NCI-H1417 treated with DMSO at 0.1 percent for 48 hours (cell line): Measurements from ENCODE around the gene TSPAN14.
"Not testable (repeated sequence)": the region's sequence is repeated elsewhere in the genome, so short reads cannot be mapped to it uniquely, and the experiment has no call there.

Experiments
- DNase-seq: peaks from one replicate; lab custom pipeline; 2025; lab: John Stamatoyannopoulos, UW

TSPAN14 gene, protein sequence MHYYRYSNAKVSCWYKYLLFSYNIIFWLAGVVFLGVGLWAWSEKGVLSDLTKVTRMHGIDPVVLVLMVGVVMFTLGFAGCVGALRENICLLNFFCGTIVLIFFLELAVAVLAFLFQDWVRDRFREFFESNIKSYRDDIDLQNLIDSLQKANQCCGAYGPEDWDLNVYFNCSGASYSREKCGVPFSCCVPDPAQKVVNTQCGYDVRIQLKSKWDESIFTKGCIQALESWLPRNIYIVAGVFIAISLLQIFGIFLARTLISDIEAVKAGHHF

DNA sequence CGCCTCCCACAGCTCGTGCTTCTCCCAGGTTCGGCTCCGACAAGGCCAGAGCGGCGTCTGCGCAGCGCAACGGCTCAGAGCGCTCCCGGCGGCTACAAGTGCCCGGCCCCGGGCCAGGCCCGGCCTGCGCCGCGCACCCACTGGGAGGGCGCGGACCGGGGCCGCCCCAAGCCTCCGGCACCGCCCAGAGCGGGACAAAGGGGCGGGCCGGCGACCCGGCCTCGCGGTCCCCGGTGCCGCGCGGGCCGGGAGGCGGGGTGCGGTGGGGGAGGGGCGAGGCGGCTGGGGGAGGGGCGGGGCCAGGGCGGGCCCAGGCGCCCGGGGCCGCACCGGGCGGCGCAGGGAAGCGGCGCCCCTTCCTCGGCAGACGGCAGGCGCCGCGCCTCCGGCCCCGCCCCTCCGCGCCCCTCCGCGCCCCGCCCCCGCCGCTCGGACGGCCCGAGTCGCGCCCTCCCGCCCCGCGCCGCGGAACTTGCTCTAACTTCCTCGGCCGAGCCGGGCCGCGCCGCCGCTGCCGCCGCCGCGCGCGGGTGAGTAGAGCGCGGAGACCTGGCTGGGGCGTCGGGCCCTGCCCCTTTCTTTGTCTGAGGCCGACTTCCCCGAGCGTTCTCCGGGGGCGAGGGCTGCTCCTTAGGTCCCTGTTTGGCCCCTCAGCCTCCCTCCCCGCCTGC is at the start of gene TSPAN14:
TSS of gene TSPAN14 (plus strand) at position 469 of the 671 bp plus-strand sequence. CDS start 34,924 bp downstream, outside the sequence.
- DNase-seq: no peak

DNA sequence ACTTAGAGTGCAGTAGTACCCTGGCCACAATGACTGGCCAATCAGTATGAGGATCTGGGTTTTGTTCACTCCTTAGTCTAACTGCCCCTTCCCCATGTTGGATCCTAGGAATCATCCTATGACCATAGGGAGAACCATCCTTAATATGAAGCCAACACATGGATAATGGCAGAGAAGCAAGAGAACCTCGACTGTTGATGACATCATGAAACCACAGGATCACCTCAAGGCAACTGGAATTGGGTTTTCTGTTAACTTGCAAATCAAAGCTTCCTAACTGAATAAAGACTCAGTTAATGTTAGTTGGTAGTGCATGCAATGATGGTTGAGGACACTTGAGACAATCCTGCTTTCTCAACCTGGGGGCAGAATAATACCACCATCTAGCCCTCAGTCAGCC is 49.1 kb upstream of the TSPAN14 start:
- DNase-seq: no peak

DNA sequence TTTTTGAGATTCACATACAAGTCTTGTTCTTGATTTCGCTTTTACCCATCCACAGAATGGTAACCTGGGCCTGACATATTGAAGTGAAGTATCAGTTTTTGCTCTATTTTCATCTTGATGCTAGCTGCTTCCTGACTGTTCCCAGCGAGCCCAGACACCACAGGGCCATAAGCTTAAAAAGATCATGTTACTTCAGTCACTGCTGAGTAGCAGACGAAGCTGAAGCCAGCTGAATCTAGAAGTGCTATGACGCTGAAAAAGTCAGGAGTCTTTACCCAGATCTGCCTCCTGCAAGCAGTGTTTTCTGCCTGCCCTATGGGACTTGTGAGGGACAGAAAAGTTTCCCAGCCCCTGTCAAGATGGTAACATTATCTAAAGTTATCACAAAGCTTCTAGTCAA is 48.5 kb upstream of the TSPAN14 start:
- DNase-seq: no peak

DNA sequence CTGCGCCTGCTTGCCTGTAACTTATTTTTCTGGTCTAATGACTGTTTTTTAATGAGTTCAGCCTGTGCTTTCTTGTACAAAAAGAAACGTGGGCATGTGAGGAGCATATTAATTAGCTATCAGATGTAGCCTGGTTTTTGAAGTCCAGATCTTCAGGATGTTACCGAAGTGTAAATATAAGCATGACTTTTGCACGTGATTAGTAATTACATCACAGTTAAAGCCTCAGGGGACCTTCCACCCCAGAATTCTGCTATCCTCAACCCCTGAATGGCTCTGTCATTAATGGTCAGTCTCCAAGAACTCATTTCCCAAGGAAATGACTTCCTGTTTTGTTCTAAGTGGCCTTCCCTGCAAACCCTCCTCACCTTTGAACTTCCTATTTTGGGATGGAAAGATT is 47.9 kb upstream of the TSPAN14 start:
- DNase-seq: no peak

DNA sequence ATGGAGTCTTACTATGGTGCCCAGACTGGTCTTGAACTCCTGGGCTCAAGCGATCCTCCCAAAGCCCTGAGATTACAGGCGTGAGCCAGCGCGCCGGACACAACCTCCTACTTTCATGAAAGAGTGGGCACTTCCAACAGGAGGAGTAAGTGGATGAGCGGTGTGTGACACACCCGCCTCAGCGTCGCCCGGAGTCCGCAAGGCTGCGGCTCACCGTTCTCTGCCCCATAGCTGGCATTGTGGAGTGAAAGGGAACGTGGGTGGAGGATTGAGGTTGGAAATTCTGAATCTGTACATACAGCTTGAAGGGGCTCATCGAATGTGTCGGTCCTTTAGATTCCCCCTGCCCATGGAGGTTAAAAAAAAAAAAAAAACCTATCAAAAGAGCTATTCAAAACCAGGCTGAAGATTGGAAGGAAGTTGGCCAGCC is 46.3 kb upstream of the TSPAN14 start:
- DNase-seq: no peak

DNA sequence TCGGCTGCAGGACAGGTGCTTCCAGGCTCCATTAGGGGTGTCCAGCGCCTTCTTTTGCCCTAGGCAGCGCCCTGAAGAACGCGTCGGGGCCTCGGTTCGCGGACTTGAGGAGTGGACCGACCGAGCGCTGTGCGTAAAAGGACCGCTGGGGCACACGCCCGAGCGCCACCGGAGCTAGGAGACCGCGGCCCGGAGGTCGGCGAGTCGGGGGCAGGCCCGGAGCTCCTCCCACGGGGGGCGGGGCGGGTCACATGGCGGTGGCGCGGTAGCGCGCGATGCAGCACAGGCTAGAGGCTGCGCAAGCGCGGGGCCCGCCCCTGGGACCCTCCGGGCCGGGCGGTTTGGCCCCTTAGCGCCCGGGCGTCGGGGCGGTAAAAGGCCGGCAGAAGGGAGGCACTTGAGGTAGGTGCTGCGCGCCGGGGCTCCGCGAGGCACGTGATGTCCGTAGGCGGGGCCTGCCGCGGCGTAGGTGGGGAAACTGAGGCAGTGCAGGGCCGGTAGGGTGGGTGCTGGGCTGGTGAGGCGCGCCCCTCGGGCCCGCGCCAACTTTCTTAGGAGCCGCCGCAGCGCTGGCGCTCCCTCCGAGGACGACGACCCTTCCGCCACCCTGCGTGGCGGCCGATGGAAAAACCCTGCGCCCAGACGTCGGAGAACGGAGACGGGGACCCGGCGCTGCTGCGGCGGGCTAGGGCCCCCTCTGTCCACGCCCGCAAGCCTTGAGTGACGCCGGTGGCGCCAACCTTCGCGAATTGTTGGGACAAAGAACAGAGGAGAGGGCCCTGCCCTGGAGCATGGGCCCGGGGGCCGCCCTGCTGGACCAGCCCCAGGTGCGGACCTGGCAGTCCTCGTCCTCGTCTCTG is 45.6 kb upstream of the TSPAN14 start, which contains the start of gene PRXL2A:
TSS of gene PRXL2A (plus strand) at position 310 of the 860 bp plus-strand sequence. CDS start 11,917 bp downstream, outside the sequence.
- peak; percentile 26 for DNase-seq

DNA sequence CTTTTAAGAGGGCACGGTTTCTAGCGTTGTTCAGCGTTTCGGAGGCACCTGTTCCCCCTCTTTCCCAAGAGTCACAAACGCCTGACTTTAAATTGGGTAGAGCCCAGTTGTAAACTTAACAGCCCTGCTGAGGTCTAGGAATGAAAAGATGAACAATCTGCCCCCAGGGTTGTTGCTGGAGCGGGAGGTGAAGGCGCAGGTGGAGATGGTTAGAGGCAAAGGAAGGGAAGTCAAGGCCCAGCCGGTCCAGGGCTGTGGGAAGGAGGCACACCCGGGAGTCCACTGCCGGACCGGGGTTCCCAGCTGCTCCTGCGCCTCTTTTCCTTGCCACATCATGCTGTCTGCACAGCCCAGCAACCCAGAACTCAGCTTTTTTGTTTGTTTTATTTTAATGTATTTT is 45.0 kb upstream of the TSPAN14 start:
- DNase-seq: no peak

DNA sequence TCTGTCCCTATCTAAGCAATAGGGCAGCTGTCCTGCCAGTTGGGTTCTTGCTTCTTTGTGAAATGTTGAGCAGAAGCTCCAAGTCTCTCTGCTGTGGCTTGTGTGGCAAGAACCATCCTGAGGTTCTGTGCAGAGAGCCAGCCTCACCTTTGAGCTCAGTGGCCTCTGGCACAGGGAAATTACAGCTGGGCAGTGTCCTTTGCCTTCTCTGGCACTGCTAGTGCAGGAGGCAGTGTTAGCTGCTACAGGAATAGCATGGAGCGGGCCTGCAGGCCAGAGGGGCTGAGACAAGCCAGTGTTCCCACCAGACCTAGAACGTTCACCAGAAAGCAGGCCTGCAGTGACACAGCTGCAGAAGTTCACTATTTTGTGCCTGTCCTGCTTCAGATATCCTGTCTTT is 44.0 kb upstream of the TSPAN14 start:
- DNase-seq: no peak

DNA sequence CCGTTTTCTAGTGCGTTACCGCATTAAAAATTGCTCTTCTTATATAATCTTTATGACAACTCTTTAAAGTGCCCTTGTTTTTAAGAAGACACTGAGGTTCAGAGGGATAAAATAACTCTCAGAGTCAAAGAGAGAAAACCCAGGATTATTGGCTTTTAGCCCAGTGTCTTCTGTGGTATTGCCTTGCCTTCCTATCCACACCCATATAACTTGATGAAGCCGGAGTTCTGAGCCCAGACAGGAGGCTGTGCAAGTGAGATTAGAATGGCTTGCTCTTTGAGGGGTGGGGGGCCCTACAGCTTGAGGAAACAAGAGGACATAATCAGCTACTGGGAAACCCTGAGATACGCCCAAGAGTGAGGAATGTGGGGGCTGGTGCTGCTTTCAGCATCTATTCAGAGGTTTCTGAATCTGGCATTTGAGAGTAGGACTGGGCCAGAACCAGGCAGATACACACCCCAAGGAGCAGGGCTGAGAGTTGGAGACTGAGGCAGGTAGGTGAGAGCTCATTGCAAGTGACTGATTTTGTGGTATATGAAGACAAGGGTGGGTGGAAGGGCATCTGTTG is 43.4 kb upstream of the TSPAN14 start:
- no peak for DNase-seq

DNA sequence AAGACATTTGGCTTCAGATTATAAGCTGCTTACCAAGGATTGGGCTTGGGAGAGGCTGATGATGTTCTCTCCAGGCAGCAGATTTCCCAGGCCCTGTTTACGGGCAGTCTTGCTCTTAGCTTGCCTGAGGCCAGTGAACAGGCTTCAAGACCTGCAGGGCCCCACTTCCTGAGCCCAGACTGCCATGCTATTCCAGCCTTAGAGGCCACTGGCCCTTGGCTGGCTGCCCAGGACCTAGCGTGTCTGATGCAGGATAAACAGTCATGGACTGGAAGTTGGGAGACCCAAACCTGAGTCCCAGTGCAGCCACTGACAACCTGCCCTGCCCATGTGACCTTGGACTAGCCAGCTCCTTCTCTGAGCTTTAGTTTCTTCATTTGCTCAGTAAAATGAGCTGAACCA is 42.8 kb upstream of the TSPAN14 start:
- DNase-seq: no peak

DNA sequence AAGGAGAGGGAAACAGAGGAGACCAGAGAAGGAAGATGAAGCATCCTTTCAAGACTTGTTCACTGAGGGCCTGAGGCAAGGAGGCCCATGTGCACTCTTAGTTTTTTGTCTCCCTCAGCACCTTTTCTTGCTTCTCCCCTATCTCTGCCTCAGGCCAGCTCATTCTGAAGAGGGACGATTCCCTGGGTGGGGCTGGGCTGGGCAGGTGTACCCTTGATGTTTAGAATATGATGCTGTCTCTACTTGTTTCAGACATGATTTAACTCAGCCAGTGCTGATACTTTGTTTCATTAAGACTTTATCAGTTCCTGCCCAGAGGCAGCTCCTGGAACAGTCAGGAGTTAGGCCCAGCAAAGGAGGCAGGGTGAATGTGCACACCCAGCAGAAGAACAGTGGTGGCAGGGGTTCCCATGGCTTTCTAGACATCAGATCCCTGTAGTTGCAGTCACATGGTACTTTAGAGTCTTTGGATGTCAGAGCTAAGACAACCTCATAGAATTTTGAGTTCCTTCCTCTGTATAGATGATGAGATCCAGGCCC is 42.4 kb upstream of the TSPAN14 start:
- DNase-seq: no peak

DNA sequence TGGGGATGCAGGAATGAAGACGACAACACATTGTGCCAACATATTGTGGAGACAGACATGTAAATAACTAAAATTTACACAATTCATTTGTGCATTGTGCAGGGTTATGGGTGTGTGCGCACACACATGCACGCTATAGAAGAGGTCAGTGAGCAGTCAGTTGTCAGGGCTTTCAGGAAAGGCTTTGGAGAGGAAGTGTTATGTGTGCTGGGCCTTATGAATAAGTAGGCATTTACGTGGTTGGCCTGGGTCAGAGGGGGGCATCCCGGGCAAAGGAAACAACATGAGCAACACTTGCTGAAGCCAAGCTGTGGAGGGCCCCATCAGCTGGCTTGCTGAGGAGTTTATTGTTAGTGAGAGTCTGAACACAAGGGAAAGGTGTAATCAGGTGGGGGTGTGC is 41.6 kb upstream of the TSPAN14 start:
- DNase-seq: no peak

DNA sequence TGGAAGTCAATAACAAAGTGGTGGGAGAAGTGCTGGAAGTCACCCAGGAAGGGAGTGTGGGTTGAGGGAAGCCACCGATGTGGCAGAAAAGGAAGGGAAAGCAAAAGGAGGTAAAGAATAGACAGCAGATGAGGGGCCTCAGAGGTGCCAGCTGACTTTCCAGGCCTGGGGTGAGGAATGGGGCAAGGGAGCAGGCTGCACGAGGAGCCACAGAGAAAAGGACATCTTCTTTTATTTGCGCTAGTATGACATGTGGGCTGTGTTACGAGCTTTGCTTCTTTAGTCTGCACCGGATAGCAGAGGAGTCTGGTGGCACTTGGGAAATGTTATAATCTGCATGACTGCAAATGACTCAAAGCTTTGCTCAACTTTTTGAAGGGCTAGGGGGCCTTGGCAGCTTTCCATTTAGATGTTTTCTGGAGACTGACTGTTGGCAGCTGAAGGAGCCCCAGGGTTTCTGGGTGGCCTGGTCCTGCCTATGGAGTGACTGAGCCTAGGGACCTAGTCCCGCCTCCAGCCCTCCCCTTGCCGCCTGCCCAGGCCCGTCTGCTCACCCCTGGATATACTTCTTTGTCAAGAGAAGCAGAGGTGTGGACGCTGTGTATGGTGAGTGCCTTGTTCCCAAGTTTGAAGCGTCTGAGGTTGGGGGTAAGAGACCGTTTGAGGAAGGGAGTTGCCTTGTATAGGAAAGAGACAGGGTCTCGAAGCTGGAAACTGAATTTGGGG is 40.7 kb upstream of the TSPAN14 start:
- DNase-seq: no peak

DNA sequence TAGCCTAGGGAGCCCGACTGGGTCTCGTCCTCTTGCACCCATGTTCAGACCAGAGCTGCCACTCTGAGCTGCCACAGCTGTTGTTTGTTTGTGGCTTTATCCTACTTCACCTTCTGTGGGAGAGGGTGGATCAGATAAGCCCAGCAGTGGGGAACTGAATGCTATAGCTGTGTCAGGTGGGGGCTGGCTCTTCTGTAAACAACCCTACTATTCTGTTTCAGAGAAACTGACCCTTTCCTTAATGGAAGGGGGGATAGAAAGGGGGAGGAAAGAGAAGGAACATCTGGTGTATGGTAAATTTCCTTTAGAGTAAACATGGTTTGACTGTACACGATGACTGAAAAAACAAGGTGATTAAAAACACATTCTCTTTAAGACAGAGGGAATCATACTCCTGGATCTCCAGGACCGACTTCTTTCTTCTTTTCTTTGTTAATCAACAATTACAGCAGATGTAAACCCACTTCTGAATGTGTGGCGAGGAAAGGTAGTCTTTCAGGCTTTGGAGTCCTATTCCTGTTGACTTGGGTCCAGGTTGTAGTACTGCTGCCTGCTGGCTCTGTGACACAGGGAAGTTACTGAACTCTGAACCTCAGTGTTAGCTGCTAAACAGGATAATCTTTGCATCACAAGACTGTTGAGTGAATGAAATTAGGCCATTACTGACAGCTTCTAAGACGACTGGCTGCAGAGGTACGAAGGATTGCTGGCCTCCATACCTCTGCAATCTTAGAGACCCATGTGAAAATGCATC is 39.8 kb upstream of the TSPAN14 start:
- DNase-seq: no peak

DNA sequence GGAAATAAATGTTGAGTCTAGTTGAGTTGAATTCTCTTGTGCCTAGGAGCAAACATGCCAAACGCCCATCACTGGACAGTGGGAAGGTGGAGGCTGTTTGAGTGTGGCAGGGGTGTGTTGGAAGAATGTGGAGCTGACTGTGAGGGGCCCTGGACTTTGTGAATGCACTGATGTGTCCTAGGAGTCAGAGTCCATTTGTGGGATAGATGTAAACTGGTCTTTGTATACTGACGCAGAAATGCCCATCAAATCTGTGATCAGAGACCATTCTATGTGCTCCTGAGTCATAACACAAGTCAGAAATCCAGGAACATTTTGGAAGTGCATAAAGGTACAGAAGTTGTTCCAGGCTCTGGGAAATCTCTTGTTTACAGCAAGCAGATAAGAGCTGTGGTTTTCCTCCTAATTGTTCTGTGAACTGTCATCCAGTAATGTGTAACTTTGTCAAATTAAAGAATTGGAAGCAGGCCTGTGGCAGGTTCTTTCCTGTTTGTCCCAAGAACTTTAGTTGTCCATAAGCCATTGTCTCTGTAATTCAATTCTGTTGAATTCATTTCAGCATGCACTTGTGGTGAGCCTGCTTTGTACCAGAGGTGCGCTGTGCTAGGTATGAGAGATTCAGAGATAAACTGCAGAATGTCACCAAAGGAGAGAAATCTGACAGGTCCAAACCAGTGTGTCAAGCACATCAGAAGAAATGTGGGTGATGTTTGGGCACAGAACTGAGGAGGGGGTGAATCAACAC is 38.2 kb upstream of the TSPAN14 start:
- DNase-seq: no peak

DNA sequence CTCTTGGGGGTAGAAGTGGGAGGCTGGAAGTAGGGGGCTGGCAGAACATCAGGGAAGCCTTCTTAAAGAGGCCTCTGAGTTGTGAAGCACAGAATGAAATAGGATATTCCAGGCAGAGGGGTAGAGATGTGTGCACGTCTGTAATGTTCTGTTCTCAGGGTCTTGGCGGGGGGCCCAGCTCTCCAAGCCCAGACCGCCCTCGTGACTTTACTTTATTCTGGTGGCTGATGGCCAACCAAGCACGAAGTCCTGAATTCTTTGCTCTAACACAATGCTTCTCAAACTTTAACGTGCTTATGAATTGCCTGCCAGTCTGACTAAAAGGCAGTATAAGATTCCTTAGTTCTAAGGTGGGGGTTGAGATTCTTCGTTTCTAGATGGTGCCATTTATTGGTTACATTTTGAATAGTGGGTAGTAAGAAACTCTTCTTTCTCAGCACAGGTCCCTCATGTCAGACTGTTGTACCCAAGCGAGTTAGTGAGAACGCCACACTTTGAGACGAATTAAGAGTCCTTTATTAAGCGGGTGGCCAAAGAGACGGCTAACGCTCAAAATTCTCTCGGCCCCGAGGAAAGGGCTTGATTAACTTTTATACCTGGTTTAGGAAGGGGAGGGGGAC is 37.5 kb upstream of the TSPAN14 start:
- no peak for DNase-seq

DNA sequence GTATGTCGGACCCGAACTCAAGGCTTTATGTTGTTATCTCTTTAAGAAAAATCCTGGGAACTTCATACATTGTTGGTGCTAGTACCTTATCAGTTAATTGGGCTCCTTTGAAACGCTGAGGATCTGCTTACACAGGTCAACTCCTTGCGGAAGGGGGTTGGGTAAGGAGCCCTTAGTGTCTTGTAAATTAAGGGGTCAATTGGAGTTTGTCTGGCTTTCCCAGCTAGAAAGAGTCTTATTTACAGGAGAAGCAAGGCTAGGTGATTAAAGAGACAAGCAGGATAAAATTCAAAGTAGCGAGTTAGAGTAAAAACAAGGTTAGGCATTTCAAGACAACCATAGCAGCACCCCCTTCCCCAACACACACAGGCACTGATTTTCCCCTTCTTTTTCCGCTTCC is 36.9 kb upstream of the TSPAN14 start:
- not testable (repeated sequence) for DNase-seq

DNA sequence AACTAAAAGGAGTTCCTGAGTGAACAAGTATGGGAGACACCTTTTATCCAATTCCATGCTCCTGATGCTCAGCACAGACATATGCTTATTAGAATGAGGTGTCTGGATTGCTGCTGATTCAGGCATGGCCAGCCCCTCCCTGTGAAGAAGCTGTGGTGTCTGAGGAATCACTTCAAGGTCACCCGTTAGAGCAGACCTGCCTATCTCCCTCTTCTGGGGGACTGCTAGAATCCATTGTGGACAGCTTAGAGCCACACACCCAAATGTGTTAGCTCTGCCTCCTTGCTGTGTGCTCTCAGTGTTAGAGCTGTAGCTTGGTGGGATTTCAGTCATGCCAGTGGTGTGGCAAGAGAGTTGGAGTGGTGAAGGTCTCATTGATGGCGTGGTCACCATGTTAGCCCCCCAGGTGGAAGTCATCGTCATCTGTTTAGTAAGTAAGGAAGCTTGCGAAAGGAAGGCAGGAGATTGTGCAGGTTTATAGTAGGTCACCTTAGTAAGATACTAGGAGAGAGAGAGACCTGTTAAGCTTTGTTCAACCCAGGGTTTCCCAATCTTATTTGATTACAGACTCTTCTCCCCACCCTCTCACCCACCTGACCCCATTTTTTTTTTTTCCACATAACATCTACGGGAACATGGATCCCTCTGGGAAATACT is 32.9 kb upstream of the TSPAN14 start:
- DNase-seq: no peak
